ENCODE data around the gene NBPF3.

- no peak for TF ChIP-seq CTCF (conservative IDR thresholded peaks at IDR 0.05; ENCODE audit: low read length)
- TF ChIP-seq EZH2phosphoT487 (IDR thresholded peaks at IDR 0.05; ENCODE audit: borderline replicate concordance, low read depth, low read length), result no peak
These were observed 47.2 kb upstream of the NBPF3 start for GRCh38 chr1:21392587-21393263.

Data from OCI-LY7 (cell line).